PFSK-1 (cell line): ENCODE data around the gene TMEM132E.

Experiments used
- FOXP2 ChIP-seq: optimal IDR thresholded peaks from 2 replicates; pipeline ENCODE3; 2011; ENCODE audit warnings: borderline replicate concordance, control low read depth, inconsistent platforms; ENCODE audit not compliant: insufficient read depth; ENCODE audit errors: extremely low read length, extremely low read depth
- POLR2AphosphoS5 ChIP-seq: IDR thresholded peaks from 2 replicates; pipeline ENCODE4 v1.6.1; 2012; ENCODE audit warnings: low read depth, mild to moderate bottlenecking, control low read depth, low read length, moderate library complexity
- SIN3A ChIP-seq: IDR thresholded peaks from 2 replicates; pipeline ENCODE4 v1.6.1; 2012; ENCODE audit warnings: mild to moderate bottlenecking, low read length, moderate library complexity, borderline replicate concordance; ENCODE audit not compliant: insufficient read depth
- TAF1 ChIP-seq: IDR thresholded peaks from 2 replicates; pipeline ENCODE4 v1.6.1; 2012; ENCODE audit warnings: low read length, control low read depth, borderline replicate concordance; ENCODE audit not compliant: insufficient read depth
- TF ChIP-seq, protein P1 (sequence below), 2 experiments: IDR thresholded peaks; 2 replicates each; pipeline versions ENCODE4 v1.6.1 to v1.8.0; 2011 to 2012; ENCODE audit warnings: low read depth in 2 of 2, low read length in 2 of 2, control low read depth in 1 of 2, inconsistent platforms in 1 of 2, mild to moderate bottlenecking in 1 of 2, moderate library complexity in 1 of 2; ENCODE audit not compliant: insufficient read depth in 1 of 2

Gene TMEM132E

DNA sequence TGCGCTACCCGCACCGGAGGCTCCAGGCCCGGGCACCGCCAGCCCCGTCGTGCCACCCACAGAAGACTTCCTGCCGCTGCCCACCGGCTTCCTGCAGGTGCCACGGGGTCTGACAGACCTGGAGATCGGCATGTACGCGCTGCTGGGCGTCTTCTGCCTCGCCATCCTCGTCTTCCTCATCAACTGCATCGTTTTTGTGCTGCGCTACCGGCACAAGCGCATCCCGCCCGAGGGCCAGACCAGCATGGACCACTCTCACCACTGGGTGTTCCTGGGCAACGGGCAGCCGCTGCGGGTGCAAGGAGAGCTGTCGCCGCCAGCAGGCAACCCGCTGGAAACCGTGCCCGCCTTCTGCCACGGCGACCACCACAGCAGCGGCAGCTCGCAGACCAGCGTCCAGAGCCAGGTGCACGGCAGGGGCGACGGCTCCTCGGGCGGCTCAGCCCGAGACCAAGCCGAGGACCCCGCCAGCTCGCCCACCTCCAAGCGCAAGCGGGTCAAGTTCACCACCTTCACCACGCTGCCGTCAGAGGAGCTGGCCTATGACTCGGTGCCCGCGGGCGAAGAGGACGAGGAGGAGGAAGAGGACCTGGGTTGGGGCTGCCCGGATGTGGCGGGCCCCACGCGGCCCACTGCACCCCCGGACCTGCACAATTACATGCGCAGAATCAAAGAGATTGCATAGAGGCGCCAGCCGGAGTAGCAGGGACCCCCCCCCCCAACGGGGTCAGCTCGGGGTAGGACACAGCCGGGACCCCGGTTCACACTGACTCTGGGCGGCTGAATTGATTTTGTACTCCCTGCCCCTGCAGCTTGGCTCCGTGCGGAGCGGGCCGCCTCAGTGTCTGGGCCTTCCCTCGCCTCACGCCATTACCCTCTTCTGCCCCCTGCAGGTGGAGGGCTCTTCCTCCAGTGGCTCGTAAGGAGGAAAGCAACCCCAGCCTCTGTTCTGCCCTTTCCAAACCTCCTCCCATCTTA lies 58.5 kb downstream of the TMEM132E start:
- TF ChIP-seq TAF1: no peak
- peak; percentile 32 for TF ChIP-seq FOXP2
- no peak for TF ChIP-seq POLR2AphosphoS5
- TF ChIP-seq, protein P1, sequence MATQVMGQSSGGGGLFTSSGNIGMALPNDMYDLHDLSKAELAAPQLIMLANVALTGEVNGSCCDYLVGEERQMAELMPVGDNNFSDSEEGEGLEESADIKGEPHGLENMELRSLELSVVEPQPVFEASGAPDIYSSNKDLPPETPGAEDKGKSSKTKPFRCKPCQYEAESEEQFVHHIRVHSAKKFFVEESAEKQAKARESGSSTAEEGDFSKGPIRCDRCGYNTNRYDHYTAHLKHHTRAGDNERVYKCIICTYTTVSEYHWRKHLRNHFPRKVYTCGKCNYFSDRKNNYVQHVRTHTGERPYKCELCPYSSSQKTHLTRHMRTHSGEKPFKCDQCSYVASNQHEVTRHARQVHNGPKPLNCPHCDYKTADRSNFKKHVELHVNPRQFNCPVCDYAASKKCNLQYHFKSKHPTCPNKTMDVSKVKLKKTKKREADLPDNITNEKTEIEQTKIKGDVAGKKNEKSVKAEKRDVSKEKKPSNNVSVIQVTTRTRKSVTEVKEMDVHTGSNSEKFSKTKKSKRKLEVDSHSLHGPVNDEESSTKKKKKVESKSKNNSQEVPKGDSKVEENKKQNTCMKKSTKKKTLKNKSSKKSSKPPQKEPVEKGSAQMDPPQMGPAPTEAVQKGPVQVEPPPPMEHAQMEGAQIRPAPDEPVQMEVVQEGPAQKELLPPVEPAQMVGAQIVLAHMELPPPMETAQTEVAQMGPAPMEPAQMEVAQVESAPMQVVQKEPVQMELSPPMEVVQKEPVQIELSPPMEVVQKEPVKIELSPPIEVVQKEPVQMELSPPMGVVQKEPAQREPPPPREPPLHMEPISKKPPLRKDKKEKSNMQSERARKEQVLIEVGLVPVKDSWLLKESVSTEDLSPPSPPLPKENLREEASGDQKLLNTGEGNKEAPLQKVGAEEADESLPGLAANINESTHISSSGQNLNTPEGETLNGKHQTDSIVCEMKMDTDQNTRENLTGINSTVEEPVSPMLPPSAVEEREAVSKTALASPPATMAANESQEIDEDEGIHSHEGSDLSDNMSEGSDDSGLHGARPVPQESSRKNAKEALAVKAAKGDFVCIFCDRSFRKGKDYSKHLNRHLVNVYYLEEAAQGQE (IDR thresholded peaks at IDR 0.05; ENCODE audit: insufficient read depth in 1 of 2, low read depth in 2 of 2, low read length in 2 of 2): peak; percentile 19 to 54; a peak in 2 of 4 replicates
- no peak for TF ChIP-seq SIN3A

DNA sequence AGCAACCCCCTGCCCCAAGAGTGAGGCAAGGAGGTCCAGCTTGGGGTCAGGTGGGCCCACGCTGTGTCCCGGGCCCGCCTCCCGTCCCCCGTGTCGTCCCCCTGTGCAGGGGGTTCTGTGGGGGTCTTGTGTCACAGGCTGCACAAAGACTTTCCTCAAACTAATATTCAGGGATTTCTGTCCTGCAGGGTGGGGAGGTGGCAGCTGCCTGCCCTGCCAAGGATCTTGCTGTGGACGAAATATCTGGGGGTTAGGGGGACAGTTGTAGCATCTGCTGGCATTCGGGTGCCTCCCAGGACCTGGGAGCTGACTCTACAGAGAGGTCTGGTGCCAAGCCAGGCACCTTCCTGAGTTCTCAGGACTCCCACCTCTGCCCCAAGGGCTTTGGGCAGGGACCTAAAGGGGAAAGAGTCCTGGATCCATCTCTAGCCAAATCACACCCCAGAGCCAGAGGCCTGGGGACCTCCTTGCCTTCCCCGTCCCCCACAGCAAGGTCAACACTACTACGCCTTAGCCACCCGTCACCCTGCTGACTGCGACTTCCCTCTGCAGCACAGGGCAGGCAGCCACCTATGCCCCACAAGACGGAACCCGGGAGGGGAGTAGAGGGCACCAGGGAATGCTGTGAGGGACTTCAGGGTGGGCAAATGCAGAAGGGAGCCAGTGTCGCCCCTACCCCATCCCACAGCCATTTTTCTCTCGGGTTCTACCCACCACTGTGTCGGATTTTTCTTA lies 59.3 kb downstream of the TMEM132E start:
- TF ChIP-seq, protein P1 (IDR thresholded peaks at IDR 0.05; ENCODE audit: insufficient read depth in 1 of 2, low read depth in 2 of 2, low read length in 2 of 2): no peak
- no peak for TF ChIP-seq POLR2AphosphoS5
- no peak for TF ChIP-seq FOXP2
- TF ChIP-seq TAF1: no peak
- no peak for TF ChIP-seq SIN3A

GRCh38 chr17:34639706-34640425 lies 60.5 kb downstream of the TMEM132E start:
- TF ChIP-seq TAF1 (no peak), SIN3A (no peak), POLR2AphosphoS5 (no peak), FOXP2 (no peak)
- TF ChIP-seq, protein P1 (IDR thresholded peaks at IDR 0.05; ENCODE audit: insufficient read depth in 1 of 2, low read depth in 2 of 2, low read length in 2 of 2): no peak

- TF ChIP-seq SIN3A: no peak
- TF ChIP-seq FOXP2: no peak
- TF ChIP-seq, protein P1 (IDR thresholded peaks at IDR 0.05; ENCODE audit: insufficient read depth in 1 of 2, low read depth in 2 of 2, low read length in 2 of 2): no peak
- no peak for TF ChIP-seq TAF1
- no peak for TF ChIP-seq POLR2AphosphoS5
These were observed 62.0 kb downstream of the TMEM132E start for GRCh38 chr17:34641368-34641767.
